ENCODE data around the gene YARS1.

DNA sequence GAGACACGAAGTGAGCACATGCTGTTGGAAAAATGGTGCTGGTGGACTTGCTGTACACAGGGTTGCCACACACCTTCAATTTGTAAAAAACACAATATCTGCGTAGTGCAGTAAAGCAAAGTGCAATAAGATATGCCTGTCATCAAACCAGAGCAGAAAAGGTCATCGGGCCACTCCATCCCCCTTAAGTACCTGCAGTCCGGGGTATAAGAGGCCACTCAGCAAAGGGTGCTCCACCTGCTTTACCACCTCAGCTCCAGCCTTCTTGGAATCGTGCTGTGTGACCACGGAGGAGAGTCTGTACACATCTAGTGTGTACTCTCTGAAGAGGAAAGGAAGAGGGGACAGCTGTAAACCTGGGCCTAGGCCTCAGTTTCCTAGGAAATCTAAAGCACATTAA, 10.9 kb downstream of the YARS1 start:
- TF ChIP-seq CREB5 (CRISPR knock-in tag; IDR thresholded peaks at IDR 0.05; ENCODE audit: low read depth) (no peak), ZNF565 (CRISPR knock-in tag; conservative IDR thresholded peaks at IDR 0.05; ENCODE audit: low read depth) (no peak), ZFP3 (CRISPR knock-in tag; IDR thresholded peaks at IDR 0.05) (no peak), RARB (CRISPR knock-in tag; IDR thresholded peaks at IDR 0.05) (no peak), ZFP30 (CRISPR knock-in tag; IDR thresholded peaks at IDR 0.05) (no peak), OSR1 (CRISPR knock-in tag; IDR thresholded peaks at IDR 0.05) (no peak), ZNF70 (CRISPR knock-in tag; IDR thresholded peaks at IDR 0.05) (no peak), PPARA (CRISPR knock-in tag; IDR thresholded peaks at IDR 0.05; ENCODE audit: borderline replicate concordance) (no peak), GLIS3 (CRISPR knock-in tag; IDR thresholded peaks at IDR 0.05) (no peak)
- TF ChIP-seq, protein P1, sequence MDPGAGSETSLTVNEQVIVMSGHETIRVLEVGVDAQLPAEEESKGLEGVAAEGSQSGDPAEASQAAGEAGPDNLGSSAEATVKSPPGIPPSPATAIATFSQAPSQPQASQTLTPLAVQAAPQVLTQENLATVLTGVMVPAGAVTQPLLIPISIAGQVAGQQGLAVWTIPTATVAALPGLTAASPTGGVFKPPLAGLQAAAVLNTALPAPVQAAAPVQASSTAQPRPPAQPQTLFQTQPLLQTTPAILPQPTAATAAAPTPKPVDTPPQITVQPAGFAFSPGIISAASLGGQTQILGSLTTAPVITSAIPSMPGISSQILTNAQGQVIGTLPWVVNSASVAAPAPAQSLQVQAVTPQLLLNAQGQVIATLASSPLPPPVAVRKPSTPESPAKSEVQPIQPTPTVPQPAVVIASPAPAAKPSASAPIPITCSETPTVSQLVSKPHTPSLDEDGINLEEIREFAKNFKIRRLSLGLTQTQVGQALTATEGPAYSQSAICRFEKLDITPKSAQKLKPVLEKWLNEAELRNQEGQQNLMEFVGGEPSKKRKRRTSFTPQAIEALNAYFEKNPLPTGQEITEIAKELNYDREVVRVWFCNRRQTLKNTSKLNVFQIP (CRISPR knock-in tag; IDR thresholded peaks at IDR 0.05; ENCODE audit: borderline replicate concordance, low read depth), result no peak
- TF ChIP-seq, protein P2, sequence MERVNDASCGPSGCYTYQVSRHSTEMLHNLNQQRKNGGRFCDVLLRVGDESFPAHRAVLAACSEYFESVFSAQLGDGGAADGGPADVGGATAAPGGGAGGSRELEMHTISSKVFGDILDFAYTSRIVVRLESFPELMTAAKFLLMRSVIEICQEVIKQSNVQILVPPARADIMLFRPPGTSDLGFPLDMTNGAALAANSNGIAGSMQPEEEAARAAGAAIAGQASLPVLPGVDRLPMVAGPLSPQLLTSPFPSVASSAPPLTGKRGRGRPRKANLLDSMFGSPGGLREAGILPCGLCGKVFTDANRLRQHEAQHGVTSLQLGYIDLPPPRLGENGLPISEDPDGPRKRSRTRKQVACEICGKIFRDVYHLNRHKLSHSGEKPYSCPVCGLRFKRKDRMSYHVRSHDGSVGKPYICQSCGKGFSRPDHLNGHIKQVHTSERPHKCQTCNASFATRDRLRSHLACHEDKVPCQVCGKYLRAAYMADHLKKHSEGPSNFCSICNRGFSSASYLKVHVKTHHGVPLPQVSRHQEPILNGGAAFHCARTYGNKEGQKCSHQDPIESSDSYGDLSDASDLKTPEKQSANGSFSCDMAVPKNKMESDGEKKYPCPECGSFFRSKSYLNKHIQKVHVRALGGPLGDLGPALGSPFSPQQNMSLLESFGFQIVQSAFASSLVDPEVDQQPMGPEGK (CRISPR knock-in tag; IDR thresholded peaks at IDR 0.05; ENCODE audit: borderline replicate concordance), result no peak

Measured in SK-N-SH treated with all-trans-retinoic acid at 6 μM for 48 hours (cell line).